Stimulated activated CD8-positive, alpha-beta memory T cell treated with anti-CD3 and anti-CD28 coated beads, Interleukin-7, amount 100 ng/mL, for 24 hours (primary cell): ENCODE data around the gene AMFR.

Experiments used
- DNase-seq: peaks from one replicate; pipeline ENCODE4 v3.0.0-alpha.2; 2020; ENCODE audit warnings: low read depth

The AMFR gene

DNA sequence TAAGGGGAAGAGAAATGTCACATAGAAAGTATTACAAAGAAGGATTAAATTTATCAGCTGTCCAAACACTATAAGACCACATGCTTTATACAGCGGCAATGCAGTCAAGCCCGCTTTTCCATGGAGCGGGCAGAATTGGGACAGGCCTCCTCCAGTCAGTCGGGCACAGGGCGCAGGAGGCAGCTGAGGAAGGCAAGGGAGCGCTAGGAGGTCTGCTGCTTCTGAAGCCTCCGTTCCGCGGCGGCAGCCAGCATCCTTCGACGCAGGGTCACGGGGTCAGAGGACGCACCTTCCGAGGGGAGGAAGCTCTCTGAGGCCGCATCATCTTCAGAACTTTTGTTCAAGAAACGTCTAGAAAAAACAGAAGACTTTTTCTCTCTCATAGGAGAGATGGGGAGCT lies 62.6 kb downstream of the AMFR start:
- no peak for DNase-seq

DNA sequence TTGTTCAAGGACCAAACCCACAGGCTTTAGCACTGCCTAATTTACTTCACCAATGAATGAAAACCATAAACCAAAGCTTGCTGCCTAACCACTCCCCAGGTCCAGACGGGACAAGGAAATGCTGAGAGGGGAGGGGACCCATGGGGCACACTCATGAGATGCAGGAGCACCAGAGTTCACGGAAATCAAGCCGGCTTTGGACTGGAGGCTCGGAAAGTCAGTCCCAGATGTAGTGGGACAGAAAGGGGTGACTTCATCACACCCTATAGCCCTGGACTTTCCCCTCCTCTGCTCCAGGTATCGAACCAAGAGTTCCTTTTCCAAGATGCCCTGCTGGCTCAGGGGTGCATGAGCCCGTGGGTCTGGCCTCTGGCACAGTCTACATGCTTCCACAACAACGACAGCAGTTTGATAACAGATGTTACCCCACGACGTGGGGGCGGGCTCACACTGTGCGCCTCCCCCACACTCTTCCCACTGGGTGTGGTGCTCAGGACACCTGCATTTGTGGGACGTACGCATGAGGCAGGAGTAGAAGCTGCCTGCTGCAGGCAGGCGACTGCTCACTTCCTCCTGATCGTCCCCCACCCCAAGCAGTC lies 63.2 kb downstream of the AMFR start:
- DNase-seq = no peak

DNA sequence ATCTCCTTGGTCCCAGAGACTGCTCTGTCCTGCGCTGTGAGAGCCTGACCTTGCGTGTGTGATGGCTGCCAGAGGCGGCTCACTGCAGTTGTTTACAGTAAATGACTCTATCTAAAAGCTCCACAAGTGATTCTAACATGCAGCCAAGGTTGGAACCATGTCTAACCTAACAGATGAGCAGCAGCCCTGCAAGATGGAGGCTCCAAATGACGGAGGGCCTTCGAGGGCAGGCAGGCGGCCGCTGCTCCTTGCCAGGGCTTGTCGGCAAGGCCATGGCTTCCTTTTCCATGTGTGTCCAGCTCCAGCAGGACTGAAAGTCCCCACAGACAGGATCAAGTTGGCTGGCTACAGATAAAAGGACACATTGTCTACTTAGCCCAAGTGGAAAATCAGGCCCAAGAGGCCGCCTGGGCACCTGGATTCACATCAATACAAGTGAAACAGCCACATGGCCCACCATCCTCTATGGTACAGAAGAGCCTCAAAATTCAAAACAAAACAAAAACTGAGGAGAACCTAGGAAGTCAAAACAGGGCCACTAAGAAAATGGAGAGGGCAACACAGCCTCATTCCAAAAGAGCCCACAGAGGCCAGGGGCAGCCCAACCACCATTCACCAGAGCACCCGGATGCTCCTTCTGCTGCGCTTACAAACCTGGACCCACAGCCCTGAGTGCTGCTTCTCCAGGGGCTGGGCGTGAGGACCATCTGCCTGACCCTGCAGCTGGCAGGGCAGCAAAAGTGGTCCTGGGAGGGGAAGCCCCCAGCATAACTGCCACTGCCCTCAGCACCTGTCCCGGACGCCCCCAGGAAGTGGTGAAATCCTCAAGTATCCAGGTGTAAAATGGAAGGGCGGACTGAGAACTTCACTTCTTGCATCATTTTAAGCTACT lies 65.0 kb downstream of the AMFR start:
- no peak for DNase-seq

DNA sequence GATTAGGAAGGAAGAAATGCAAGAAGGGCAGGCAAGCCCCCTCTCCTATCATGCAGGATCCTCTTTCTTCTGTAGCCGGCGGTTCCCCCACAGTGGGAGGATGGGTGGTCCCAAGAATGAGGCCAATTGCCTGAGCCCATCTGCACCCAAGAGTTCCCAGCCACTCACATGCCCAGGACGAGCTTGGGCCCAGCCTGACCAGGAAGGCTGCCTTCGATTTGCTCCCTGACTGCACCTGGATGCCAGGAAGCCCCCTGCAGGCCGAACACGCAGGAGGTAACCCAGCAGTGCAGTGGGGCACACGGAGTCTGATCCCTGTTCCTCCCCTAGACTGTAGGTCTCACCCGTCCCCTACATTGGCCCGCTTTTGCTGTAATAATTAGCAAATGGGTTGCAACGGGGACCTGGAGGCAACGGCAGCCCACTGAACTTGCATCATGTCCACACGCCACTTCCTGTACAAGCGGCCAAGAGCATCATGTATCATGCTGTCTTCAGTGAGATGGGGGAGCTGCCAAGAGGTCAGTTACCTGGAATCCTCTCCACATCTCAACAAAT lies 67.5 kb downstream of the AMFR start:
- no peak for DNase-seq

DNA sequence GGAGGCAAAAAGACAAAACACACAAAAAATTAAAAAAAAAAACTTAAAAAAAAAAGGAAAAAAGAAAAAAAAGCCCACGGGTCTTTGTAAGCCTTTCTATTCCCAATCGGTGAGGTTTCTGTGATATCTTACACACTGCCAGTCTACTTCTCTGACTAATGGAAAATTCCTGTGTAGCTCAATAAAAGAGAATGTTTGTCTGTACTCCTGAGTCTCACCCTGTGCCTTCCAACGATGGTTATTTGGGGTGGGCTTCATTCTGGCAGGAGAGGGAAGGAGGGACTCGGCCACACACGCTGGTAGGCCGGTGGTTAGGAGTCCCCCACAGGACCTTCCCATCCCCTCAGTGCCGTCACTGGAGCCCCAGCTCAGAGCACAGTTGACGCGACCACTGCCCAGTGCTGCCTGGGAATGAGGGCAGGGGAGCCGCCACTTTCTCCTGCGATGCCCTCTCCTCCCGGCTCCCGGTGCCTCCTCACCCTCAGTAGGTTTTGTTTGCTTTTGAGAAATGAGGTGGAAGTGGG lies 68.0 kb downstream of the AMFR start:
- DNase-seq = no peak

DNA sequence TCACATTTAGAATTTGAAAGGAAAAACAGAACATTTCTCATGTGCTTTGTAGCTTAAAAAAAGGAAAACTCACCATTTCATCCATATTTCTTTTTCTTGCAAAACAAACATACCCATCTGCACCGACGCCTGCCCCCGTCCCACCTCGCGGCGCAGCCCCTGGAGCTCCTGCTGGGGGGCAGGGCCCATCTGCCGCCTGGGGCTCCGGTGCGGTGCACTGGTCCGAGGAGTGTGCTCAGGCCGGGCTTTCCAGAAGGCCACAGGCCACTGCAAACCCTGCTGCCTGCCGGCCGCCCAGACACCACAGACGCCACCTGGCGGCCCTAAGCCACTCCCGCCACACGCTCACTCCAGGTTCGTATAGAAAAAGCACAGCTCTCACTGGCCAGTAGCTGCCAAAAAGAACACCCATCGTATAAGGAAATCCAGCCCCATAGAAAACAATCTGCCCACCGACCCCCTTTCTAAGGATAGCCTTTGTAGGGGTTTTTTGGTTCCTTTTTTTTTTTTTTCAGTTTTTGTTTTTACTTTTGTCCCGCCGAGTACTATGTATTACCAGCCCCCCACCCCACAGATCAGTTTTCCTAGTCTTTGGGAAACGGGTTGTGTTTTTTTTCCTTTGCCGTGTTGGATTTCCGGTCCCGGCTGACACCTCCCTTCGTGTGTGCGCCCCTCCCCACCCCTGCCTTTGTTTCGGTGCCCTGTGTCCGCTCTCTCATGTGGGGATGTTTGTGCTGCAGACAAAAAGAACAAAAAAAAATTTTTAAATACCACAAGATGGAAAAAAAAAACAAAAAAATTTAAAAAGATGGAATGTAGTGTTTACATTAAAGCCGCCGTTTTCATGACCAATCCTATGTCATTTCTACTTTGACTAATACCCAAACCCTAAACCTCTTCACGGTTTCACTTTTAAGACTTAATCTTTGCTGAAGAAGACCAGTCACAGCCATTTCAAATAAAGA lies 68.8 kb downstream of the AMFR start:
- DNase-seq = peak; percentile 24

DNA sequence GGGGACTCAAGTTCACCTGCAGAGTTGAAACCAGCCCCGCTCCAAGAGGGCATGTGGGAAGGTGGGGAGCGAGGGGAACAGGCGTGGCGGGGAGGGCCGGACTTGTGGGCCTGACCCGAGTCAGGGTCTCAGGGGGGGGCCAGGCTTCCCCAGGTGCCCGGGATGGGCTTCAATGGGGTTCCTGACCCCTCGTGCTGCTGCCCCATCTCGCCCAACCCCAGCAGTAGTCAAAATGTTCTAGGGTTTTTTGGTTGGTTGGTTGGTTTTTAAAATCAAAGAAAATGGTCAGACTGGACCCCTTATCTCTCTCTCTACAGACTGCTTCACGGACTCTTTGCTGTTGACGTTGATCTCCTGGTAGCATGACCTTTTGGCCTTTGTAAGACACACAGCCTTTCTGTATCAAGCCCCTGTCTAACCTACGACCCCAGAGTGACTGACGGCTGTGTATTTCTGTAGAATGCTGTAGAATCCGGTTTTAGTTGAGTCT lies 69.5 kb downstream of the AMFR start:
- no peak for DNase-seq

DNA sequence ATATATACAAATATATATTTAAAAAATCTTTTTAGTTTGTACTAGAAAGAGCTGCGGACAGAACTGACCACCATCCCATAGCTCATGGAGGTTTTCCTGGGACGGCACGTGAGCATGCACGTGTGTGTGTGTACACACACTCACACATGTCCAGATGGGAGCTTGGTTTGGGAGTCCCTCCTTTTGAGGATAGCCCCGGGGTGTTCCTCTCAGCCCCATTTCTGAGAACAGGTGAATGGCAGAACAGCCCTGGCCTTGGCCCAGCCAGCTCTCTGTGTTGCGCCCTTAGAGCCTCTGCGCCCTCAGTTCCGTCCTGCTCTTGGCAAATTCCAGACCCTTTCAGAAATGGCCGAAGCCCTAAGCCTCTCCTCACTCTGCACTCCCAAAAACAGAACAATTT lies 70.1 kb downstream of the AMFR start:
- no peak for DNase-seq

DNA sequence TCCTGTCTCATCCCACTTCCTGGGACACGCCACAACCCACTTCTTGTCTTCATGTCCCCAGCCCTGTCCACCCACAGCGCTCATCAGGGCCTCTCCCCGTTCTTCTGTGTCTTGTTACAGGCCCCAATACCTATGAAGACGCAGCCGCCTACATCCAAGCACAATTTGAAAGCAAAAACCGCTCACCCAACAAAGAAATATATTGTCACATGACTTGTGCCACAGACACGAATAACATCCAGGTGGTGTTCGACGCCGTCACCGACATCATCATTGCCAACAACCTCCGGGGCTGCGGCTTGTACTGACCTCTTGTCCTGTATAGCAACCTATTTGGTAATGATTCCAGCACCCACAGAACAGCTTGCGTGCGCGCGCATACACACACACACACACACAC lies 70.6 kb downstream of the AMFR start:
- no peak for DNase-seq

DNA sequence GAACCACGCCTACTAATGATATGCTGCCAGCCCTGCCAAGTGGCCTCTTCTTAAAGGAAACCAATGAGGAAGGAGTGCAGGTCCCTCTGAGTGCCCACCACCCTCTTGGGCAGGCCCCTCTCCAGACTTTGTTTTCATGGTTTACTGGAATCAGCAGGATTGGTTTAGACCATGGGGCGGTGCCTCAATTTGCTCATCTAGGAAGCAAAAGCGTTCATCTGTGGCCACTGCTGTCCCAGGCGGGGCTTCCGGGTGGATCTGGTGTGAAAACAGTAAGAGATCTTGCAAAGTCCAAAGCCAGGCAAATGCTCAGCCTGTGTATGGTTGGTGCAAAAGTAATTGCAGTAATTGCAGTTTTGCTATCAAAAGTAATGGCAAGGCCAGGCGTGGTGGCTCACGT lies 71.3 kb downstream of the AMFR start:
- no peak for DNase-seq

DNA sequence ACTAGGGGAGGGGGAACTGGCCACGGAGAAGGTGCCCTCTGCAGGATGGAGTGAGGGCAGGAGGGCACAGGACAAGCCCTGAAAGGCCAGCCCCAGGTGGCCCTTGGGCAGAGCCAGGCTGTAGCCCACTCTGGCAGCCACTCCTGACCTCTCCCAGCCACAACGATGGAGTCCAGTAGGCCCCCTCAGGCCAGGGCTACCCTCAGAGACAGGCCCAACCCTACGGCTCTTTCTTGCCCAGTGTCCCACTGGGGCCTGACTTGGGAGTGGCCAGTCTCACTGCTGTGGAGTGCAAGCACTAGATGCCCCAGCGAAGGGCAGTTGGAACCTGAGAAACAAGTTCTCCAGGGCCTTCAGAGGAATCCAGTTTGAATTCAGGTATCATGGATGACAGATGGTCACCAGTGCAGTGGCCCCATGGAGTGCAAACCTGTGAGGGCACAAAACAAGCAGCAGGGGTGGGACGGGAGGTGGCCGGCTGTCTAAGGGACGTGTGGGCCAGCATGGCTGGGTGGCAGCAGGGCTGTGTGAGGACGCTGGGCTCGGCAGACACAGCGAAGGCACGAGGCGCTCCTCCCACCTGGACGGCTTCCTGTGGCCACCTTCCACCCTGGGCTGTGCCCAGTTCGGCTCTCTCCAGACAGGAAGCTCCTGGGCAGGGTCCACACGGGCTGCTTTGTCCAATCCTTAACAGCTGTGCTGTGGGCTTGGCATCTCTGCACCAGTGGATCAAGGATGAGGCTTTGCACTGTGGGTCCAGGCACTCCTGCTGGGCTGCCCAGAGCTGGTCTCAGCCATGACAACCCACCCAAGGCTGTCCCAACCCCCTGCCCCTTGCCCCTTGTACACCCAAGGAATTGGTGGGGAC lies 72.1 kb downstream of the AMFR start:
- no peak for DNase-seq

DNA sequence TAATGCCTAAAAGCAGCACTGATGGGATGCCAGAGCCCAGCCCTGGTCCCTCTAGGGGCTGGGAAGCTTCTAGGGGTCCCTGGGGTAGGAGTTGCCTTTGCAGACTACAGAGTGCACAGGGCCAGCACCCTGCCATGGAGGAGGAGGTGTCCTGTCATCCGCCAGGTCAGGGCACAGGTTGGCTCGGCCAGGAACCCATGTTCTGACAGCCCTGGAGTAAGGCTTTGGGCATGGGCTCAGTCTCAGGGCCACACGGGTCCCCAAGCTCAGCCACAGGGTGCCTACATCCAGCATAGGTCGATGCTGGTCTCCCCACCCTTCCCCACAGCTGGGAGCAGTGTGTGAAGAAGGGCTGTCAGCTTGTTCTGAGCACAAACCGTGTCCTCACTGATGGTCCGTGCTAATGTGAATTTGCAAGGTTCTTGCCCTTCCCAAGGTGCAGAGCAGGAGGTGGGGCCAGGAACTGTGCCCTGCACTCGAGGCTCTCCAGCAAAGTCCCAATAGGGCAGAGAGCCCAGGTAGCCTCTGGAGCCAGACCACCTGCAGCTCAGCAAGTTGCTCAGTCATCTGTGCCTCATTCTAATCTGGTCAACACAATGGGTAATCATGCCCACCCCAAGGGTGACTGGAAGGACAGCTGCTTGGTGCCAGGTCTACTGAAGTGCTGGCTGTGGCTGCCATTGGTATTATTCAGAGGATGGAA lies 72.8 kb downstream of the AMFR start:
- no peak for DNase-seq

DNA sequence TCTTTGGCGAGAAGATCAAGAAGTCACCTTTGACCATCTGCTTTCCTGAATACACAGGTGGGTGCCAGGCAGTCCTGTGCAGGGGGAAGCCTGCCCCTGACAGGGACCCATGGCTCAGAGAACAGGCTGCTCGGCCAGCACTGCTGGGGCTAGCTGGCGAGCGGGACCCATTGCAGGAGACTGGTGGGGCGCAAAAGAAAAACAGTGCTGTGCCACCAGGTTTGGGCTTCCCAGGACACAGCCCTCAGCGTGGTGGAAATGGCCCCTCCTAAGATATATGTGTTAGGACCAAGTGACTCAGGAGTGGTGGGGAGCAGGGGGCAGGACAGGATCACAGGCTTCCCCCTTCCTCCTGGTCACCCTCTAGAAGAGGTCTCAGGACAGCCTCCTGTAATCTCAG lies 73.9 kb downstream of the AMFR start:
- DNase-seq = no peak

DNA sequence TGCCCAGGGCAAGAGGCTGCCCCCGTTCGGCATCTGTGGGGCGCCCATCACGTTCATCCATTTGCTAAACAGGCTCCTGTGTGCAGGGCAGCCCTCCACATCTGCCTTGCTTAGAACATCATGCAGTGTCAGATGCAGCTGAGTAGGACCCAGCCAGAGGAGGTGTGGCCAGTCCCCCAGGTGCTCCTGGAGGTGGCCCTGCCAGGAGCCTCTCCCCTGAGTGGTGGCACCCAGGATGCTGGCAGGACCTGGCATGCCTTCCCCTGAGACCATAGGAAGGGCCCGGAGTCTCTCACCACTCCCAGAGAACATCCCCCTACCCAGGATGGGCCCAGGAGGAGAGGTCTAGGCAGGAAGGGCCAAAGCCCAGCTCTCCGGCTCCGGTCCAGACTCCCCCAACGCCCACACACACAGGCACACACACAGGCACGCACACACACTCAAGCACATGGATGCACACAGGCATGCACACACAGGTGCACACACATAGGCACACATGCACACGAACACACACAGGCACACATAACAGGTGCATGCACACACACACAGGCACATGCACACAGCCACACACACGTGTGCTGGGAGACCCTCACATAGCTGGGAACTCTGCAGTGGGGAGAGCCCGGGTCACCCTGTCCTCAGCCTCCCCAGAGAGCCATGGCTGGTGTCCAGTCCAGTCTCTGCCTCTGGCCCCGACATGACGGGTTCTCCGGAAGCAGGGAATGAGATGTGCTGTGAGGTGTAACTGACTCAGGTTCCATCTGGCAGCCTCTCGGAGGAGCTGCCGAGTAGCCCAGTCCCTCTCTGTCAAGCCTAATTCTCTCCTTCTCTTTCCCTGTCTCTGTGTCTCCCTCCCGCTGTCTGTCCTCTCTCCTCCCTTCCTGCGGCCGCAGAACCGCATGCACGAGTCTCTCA lies 74.6 kb downstream of the AMFR start:
- DNase-seq = no peak

DNA sequence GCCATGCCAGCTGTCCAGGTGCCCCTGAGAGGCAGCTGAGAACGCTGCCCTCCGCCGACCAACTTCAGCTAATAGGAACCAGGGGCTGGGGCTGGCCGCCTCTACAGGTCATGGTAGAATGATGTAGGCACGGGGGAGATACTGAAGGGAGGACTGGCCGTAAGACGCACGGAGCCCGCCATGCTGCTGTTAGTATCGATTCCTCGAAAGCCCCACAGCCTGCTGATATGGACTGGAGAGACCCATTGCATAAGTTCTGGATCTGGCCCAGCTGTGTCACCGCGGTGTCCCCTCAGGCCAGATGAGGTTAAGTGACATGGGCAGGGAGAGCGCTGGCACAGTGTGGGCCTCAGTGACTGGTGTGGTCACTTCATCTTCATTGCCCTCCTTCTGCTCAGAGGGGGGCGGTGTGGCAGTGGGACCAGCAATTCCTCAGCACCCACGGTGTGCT lies 75.6 kb downstream of the AMFR start:
- DNase-seq = no peak

DNA sequence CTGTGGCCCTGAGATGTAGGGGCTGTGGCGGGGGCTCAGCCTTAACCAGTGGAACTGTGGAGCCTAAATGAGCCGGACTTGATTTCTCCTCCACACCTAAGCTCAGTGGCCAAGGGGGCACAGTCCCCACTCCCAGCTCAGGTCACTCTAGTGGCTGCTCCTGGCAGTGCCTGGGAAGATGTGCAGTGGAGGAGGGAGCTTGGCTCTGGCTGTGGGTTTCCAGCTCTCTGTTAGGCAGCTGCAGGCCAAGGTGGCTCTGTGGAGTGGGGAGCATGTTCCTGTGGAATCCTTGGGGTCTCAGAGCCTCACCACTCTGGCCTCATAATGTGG lies 76.3 kb downstream of the AMFR start:
- DNase-seq = no peak

DNA sequence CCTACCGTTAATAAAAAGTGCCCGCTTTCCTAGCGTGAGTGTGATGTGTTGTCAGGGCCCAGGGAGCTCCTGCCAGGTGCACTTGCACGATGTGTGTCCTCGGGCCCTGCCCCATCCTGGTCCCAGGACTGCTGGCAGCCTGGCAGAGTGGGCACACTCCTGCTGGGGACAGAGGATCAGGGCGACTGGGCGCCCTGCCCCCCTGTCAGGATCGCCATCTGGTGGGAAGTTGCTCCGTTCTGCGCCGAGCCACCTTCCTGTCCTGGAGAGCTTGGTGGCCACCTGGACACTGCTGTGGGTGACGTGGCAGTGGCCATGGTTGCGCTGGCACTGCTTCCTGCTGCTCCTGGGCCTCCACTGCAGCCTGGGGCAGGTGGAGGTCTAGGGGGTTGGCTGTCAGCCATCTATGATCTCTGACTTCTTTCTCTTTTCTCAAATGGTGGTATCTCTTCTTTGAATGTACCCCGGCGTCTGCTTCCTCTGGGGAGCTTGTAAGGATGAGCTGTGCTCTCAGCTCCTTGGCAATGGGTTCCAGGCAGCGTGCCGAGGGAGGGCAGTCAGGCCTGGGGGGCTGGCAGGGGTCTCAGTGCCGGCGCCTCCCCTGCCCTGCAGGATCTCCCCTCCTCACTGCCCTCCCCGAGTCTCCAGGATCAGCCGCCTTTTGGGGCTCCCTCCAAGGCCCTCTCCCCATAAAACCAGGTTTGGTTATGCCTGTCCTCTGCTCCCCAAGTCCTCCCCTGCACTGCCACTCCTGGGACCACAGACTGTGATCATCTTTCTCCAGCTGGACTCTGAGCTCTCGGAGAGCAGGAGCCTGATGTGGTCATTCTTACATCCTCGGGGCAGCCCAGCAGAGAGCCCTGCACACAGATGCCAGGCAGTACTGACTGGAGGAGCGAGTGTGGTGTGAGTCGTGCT lies 76.9 kb downstream of the AMFR start:
- no peak for DNase-seq

DNA sequence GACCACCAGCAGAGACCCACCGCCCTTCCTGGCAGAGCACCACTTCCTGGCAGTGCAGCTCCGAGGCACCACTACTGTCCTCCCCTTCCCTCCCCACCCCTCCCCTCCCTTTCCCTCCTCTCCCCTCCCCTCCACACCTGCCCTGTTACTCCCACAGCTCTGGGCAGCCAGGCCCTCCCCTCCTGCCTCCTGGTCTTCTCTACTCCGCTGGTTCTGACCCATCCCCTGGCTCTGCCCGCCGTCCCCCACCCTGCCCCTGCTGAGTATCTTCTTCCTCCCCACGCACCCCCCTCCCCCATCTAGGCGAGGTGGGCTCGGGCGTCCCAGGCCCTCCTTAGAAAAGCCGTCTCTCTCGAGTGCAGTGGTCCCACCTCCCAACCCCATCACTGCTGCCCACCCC lies 77.7 kb downstream of the AMFR start:
- no peak for DNase-seq
